Measurements from ENCODE around the gene SSC5D. TPM values are rescaled to one million over a fixed set of nuclear protein-coding genes. Genes with fewer than 3 reads are reported as not detected.

SSC5D gene
- total RNA-seq, 1 donor from 2014 or later = 1.3 TPM

DNA sequence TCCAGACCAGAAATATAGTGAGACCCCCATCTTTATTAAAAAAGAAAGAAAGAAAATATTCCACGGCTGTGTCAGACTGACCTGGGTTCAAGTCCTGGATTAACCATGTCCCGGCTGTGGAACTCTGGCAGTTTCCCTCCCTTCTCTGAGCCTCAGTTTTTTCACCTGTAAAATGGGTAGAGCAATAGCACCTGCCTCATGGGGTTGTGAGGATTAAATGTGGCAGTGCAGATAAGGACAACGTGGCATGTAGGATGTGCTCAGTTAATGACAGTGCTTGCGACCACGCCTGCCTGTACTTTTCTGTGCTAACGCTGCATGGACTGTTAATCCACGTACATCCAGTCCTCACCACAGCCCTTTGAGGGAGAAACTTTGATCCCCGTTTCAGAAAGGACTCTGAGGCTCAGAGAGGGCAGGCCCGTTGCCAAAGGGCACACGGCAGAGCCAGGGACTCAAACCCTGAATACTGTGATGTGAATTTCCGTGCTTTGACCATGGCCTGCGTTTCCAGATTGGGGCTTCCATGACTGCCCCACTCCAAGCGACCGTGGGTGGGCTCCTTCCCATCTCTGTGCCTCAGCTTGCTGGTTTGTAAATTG is 32.6 kb downstream of the SSC5D start:
- Mint-ChIP-seq H3K27me3 (ENCODE audit: low read depth) (peaks cover 7% of the 10 kb centered on the region), H3K27ac (ENCODE audit: unreplicated experiment) (no peak overlapping the region), H3K4me1 (no peaks in the 10 kb centered on the region), H3K4me3 (no peak overlapping the region), H3K36me3 (ENCODE audit: low read depth) (no peaks in the 10 kb centered on the region), H3K9me3 (no peaks in the 10 kb centered on the region)
- TF ChIP-seq, protein P1, sequence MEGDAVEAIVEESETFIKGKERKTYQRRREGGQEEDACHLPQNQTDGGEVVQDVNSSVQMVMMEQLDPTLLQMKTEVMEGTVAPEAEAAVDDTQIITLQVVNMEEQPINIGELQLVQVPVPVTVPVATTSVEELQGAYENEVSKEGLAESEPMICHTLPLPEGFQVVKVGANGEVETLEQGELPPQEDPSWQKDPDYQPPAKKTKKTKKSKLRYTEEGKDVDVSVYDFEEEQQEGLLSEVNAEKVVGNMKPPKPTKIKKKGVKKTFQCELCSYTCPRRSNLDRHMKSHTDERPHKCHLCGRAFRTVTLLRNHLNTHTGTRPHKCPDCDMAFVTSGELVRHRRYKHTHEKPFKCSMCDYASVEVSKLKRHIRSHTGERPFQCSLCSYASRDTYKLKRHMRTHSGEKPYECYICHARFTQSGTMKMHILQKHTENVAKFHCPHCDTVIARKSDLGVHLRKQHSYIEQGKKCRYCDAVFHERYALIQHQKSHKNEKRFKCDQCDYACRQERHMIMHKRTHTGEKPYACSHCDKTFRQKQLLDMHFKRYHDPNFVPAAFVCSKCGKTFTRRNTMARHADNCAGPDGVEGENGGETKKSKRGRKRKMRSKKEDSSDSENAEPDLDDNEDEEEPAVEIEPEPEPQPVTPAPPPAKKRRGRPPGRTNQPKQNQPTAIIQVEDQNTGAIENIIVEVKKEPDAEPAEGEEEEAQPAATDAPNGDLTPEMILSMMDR (conservative IDR thresholded peaks at IDR 0.05) = no peak
- no peak for DNase-seq (ENCODE audit: low read depth, low spot score)

GRCh38 chr19:55525289-55526101 is 37.3 kb downstream of the SSC5D start:
- H3K4me3 Mint-ChIP-seq = no peak overlapping the region
- peaks cover 7% of the 10 kb centered on the region for H3K27me3 Mint-ChIP-seq (ENCODE audit: low read depth)
- H3K4me1 Mint-ChIP-seq = no peaks in the 10 kb centered on the region
- no peak for DNase-seq (ENCODE audit: low read depth, low spot score)
- H3K9me3 Mint-ChIP-seq = no peaks in the 10 kb centered on the region
- no peaks in the 10 kb centered on the region for H3K36me3 Mint-ChIP-seq (ENCODE audit: low read depth)
- TF ChIP-seq, protein P1 (conservative IDR thresholded peaks at IDR 0.05) = no peak
- H3K27ac Mint-ChIP-seq (ENCODE audit: unreplicated experiment) = no peak overlapping the region

DNA sequence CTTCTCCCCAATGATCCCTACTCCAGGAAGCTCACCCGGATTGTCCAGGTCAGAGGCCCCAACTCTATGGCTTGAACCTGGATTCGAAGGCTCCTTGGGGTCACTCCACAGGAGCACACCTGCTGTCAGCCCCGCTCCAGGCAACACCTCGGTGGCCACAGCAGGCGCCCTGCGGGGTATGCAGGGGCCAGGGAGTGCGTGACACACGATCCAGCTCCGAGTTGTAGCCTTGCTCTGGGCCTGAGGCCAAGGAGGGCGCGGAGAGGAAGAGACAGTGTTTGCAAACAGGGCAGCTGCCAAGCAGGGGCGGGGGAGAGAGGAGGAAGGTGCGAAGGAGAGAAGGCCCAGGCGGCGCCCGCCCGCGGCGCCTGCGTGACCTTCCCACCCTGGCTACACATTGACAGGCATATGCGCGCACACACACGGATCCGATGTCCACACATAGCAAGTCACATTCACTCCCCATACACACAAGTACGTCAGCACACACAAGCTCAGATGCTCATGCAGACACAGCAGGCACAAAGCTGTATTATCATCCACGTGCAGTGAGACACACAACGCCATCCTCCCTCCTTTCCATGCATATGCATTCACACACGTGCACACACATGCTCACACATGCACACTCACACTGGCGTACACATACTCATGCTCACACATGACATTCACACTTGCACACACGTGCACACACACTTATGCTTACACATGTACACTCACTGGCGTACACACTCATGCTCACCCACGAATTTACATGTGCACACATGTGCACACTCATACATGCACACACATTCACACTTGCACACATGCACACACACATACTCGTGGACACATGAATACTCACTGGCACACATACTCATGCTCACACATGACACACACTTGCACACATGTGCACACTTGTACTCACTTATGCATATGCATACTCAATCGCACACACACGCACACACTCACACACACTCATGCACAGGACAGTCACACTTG is 38.3 kb downstream of the SSC5D start:
- peaks cover 7% of the 10 kb centered on the region for H3K27me3 Mint-ChIP-seq (ENCODE audit: low read depth)
- no peak for DNase-seq (ENCODE audit: low read depth, low spot score)
- no peaks in the 10 kb centered on the region for H3K4me1 Mint-ChIP-seq
- H3K4me3 Mint-ChIP-seq = no peak overlapping the region
- H3K36me3 Mint-ChIP-seq (ENCODE audit: low read depth) = no peaks in the 10 kb centered on the region
- TF ChIP-seq, protein P1 (conservative IDR thresholded peaks at IDR 0.05) = no peak
- no peak overlapping the region for H3K27ac Mint-ChIP-seq (ENCODE audit: unreplicated experiment)
- H3K9me3 Mint-ChIP-seq = no peaks in the 10 kb centered on the region

- peaks cover 7% of the 10 kb centered on the region for H3K27me3 Mint-ChIP-seq (ENCODE audit: low read depth)
- no peaks in the 10 kb centered on the region for H3K9me3 Mint-ChIP-seq
- TF ChIP-seq, protein P1 (conservative IDR thresholded peaks at IDR 0.05) = no peak
- no peak for DNase-seq (ENCODE audit: low read depth, low spot score)
- H3K4me1 Mint-ChIP-seq = no peaks in the 10 kb centered on the region
- no peaks in the 10 kb centered on the region for H3K36me3 Mint-ChIP-seq (ENCODE audit: low read depth)
- H3K4me3 Mint-ChIP-seq = no peak overlapping the region
- no peak overlapping the region for H3K27ac Mint-ChIP-seq (ENCODE audit: unreplicated experiment)
Observed at GRCh38 chr19:55527197-55528029, 39.2 kb downstream of the SSC5D start.
